ENCODE data around the gene INSIG1.

DNA sequence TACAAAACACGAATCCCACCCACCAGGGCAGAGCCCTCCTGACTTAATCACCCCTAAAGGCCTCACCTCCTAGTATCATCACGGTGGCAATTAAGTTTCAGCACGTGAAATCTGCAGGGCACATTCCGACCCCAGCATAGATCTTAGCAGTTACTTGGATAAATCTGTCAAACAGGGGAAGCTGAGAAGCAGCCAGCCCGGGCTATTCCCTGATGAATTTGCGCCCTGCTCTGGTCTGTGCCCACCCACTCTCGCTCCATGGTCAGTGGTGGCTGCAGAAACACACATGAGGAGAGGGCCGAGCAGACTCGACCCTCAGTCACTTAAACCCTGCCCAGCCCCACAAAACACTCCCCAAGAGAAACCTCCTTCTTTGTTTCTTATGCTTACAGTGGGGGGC is 28.7 kb downstream of the INSIG1 start:
- TF ChIP-seq CTCF (IDR thresholded peaks at IDR 0.05; ENCODE audit: extremely low read depth in 1 of 2, insufficient read depth in 1 of 2, low read depth in 1 of 2, low read length in 2 of 2) (no peak), POLR2AphosphoS5 (IDR thresholded peaks at IDR 0.05; ENCODE audit: insufficient read depth, low read depth, low read length) (no peak), POLR2A (IDR thresholded peaks at IDR 0.05; ENCODE audit: low read depth, low read length) (no peak), GATA2 (IDR thresholded peaks at IDR 0.05; ENCODE audit: insufficient read depth, insufficient read length, low read depth, low read length) (no peak), EZH2 (IDR thresholded peaks at IDR 0.05; ENCODE audit: borderline replicate concordance, low read depth, low read length, severe bottlenecking) (no peak)
